HG02610 (cell line): Measurements from ENCODE around the gene LRRC8B.
"Not testable (repeated sequence)": the region's sequence is repeated elsewhere in the genome, so short reads cannot be mapped to it uniquely, and the experiment has no call there.

Experiments used
- ATAC-seq: cut with Tn5 transposase; IDR thresholded peaks from one replicate; pipeline ENCODE4 v1.9.1; 2021; ENCODE audit warnings: mild to moderate bottlenecking, moderate library complexity; ENCODE audit not compliant: unreplicated experiment

LRRC8B gene

GRCh38 chr1:89523572-89524368 is 859 bp upstream of the LRRC8B start:
- peak; percentile 27 for ATAC-seq

DNA sequence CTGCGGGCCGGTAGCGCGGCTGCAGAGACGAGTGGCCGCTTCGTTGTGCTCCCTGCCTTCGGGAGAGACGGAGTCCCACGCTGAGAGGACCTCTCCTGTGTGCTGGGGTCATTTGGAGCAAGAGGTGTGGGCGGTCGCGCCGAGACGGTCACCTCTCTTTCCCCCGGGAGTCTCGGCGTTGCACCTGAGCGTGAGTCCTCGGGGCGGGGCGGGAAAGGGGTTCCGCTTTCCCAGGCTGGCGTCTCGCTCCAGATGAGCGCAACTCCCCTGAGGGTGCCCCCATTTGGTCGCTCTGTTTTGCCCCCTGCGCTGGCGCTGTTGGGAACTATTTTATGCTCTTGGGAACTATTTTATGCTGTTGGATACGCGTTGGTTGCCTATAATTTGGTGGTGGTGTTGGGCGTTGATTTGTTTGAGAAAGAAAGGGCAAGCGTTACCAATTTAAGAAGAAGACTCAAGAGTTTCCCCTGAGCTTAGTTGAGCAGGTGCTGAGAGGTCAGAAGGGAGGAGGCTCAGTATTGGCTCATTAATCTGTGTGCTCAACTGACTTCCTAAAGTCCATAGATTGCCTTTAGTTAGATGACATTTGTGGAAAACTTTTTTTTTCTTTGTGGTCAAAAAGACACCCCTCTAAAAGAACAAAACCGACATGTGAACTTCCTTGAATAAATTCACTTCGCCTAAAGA is 683 bp downstream of the LRRC8B start:
- peak; percentile 22 for ATAC-seq

GRCh38 chr1:89527256-89527655 is 2.6 kb downstream of the LRRC8B start:
- ATAC-seq: no peak

GRCh38 chr1:89527750-89528381 is 3.2 kb downstream of the LRRC8B start:
- no peak for ATAC-seq

DNA sequence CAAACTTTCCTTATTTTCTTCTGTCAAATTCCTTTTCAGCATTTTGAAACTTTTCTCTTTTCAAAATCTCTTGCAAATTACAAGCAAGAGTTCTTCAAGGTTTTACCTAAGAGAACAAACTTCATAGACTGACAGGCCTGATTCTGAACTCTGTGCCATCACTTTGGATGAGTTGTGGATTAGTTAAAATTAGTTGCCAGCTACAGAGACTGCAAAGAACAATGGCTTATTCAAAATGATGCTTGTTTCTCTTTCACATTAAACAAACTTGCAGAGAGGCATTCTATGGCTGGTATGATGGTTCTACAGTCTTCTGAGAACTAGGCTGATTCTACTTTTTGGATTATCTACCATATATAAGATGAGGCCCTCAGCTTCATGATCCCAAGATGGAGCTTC is 3.8 kb downstream of the LRRC8B start:
- ATAC-seq: no peak

GRCh38 chr1:89529196-89529595 is 4.6 kb downstream of the LRRC8B start:
- no peak for ATAC-seq

GRCh38 chr1:89530444-89531089 is 5.9 kb downstream of the LRRC8B start:
- no peak for ATAC-seq

- ATAC-seq: no peak
Measured at GRCh38 chr1:89531480-89532139, 7.0 kb downstream of the LRRC8B start.

DNA sequence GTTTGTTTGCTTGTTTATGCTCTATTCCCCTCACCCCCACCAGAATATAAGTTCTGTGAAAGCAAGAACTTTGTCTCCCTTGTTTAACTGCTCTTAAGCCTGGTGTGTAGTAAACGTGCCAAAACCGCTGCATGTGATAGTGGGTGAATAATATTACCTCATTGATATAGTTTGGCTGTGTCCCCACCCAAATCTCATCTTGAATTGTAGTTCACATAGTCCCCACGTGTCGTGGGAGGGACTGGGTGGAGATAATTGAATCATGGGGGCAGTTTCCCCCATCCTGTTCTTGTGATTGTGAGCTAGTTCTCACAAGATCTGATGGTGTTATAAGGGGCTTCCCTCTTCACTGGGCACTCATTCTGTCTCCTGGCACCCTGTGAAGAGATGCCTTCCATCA is 7.6 kb downstream of the LRRC8B start:
- ATAC-seq: no peak

DNA sequence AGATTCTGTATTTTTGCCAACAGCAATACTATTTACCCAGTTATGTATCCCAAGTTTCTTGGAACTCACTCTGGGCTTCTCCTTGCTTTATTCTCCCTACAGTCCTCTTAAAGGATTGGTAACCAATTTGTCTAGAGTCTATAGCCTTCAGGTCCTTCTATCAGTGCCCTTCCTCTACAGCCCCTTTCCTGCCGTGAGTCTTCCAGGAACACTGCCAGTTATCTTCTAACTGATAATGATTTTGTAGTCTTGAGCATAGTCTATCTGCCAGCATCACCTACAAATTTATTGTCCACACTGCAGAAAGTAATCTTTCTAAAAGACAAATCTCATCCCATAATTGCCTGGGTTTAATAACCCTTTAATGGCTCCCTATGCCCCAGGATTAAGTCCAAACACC is 8.2 kb downstream of the LRRC8B start:
- ATAC-seq: no peak

- no peak for ATAC-seq
Measured at GRCh38 chr1:89535537-89535936, 10.9 kb downstream of the LRRC8B start.

GRCh38 chr1:89536555-89537341 is 12.1 kb downstream of the LRRC8B start:
- ATAC-seq: no peak

- ATAC-seq: no peak
Measured at GRCh38 chr1:89538361-89538760, 13.7 kb downstream of the LRRC8B start.

- ATAC-seq: no peak
Measured at GRCh38 chr1:89539128-89539527, 14.5 kb downstream of the LRRC8B start.

DNA sequence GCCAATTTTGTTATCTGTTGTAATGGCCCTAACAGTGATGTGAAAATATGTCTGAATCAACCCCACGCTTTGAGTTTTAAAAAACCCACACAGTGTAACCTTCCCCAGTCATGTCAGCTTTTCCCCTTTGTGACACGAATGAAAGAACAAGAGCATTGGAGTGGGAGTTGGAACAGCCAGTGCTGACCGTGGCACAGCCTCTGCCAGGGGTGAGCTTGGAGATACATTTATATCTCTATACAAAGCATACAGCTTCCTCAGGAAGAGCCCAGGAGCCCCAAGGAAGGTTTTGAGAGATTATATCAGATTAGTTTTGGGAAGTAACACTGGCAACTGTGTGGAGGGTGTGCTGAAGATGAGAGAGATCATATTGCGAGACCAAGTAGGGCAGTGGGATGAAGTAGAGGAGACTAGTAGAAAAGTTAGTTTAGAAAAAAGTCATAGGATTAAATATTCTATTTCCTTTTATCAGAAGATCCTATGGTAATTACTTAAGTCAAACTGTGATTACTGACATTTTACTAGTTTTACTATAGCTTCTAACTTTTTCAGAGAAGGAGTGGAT is 15.9 kb downstream of the LRRC8B start:
- ATAC-seq: no peak

- ATAC-seq: no peak
Measured at GRCh38 chr1:89542345-89542744, 17.7 kb downstream of the LRRC8B start.

DNA sequence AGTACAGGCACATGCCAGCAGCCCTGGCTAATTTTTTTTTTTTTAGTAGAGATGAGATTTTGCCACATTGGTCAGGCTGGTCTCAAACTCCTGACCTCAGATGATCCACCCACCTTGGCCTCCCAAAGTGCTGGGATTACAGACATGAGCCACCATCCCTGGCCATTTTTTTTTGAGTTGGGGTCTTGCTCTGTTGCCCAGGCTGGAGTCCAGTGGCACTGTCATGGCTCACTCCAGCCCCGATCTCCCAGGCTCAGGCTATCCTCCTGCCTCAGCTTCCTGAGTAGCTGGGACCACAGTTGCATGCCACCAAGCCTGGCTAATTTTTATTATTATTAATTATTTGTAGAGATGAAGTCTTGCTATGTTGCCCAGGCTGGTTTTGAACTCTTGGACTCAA is 19.0 kb downstream of the LRRC8B start:
- ATAC-seq: not testable (repeated sequence)

GRCh38 chr1:89545264-89546038 is 20.8 kb downstream of the LRRC8B start:
- ATAC-seq: no peak
